ENCODE results near the gene JOSD1. TPM values are rescaled to one million over a fixed set of nuclear protein-coding genes. Genes with fewer than 3 reads are reported as not detected.

Gene JOSD1
- total RNA-seq, 1 donor from 2014 or later, result 40.6 TPM

DNA sequence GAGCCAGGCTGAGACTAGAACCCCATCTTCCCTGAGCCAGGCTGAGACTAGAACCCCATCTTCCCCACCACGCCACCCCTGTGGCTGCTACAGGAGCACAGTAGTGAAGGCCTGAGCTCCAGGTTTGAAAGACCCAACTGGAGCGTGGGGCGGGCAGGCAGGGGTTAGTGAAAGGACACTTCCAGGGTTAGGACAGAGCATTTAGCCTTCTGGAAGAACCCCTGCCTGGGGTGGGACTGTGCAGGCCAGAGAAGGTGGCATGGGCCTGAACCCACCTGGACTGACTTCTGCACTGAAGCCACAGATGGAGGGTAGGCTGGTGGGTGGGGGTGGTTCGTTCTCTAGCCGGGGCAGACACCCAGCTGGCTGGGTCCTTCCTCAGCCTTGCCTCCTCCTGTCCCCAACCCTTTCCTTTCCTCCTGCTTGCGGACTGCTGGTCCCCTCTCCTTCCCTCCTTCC, 31.0 kb upstream of the JOSD1 start:
- Mint-ChIP-seq H3K4me1 (ENCODE audit: low read depth) (peaks cover 3% of the 10 kb centered on the region), H3K36me3 (ENCODE audit: insufficient read depth) (peaks cover 10% of the 10 kb centered on the region), H3K4me3 (ENCODE audit: low read depth) (no peak overlapping the region), H3K9me3 (ENCODE audit: low read depth) (no peaks in the 10 kb centered on the region), H3K27ac (no peak overlapping the region), H3K27me3 (no peaks in the 10 kb centered on the region)
- DNase-seq (ENCODE audit: low spot score, unreplicated experiment), result no peak
- TF ChIP-seq, protein P1, sequence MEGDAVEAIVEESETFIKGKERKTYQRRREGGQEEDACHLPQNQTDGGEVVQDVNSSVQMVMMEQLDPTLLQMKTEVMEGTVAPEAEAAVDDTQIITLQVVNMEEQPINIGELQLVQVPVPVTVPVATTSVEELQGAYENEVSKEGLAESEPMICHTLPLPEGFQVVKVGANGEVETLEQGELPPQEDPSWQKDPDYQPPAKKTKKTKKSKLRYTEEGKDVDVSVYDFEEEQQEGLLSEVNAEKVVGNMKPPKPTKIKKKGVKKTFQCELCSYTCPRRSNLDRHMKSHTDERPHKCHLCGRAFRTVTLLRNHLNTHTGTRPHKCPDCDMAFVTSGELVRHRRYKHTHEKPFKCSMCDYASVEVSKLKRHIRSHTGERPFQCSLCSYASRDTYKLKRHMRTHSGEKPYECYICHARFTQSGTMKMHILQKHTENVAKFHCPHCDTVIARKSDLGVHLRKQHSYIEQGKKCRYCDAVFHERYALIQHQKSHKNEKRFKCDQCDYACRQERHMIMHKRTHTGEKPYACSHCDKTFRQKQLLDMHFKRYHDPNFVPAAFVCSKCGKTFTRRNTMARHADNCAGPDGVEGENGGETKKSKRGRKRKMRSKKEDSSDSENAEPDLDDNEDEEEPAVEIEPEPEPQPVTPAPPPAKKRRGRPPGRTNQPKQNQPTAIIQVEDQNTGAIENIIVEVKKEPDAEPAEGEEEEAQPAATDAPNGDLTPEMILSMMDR (IDR thresholded peaks at IDR 0.05; ENCODE audit: unreplicated experiment), result no peak

GRCh38 chr22:38730411-38730871, 29.7 kb upstream of the JOSD1 start:
- TF ChIP-seq, protein P1 (IDR thresholded peaks at IDR 0.05; ENCODE audit: unreplicated experiment), result no peak
- no peak for DNase-seq (ENCODE audit: low spot score, unreplicated experiment)
- Mint-ChIP-seq H3K36me3 (ENCODE audit: insufficient read depth) (peaks cover 11% of the 10 kb centered on the region), H3K4me1 (ENCODE audit: low read depth) (peaks cover 3% of the 10 kb centered on the region), H3K9me3 (ENCODE audit: low read depth) (no peaks in the 10 kb centered on the region), H3K4me3 (ENCODE audit: low read depth) (no peak overlapping the region), H3K27ac (no peak overlapping the region), H3K27me3 (no peaks in the 10 kb centered on the region)

DNA sequence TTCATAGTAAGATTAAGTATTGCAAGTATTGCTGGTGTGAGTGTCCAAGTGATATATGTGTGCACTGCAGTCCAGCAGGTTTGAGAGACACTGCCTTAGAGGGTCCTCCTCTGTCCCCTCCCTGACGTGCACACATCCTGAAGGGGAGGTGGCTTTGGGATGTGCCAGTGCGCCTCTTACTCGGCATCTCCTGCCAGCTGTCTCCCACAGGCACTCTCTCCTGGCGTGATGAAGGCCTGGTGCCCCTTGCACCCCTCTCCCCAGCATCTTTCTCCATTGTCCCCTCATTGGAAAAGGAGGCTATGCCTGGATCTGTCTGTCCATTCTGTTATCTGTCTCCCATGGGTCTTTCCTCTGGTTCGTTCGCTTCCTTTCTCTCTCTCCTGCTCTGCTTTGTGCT, 29.2 kb upstream of the JOSD1 start:
- no peak overlapping the region for H3K27ac Mint-ChIP-seq
- no peaks in the 10 kb centered on the region for H3K27me3 Mint-ChIP-seq
- no peak for DNase-seq (ENCODE audit: low spot score, unreplicated experiment)
- peaks cover 16% of the 10 kb centered on the region for H3K36me3 Mint-ChIP-seq (ENCODE audit: insufficient read depth)
- peaks cover 3% of the 10 kb centered on the region for H3K4me1 Mint-ChIP-seq (ENCODE audit: low read depth)
- no peaks in the 10 kb centered on the region for H3K9me3 Mint-ChIP-seq (ENCODE audit: low read depth)
- TF ChIP-seq, protein P1 (IDR thresholded peaks at IDR 0.05; ENCODE audit: unreplicated experiment), result no peak
- no peak overlapping the region for H3K4me3 Mint-ChIP-seq (ENCODE audit: low read depth)

GRCh38 chr22:38728871-38729796, 28.4 kb upstream of the JOSD1 start:
- Mint-ChIP-seq H3K27me3 (no peaks in the 10 kb centered on the region), H3K9me3 (ENCODE audit: low read depth) (no peaks in the 10 kb centered on the region), H3K36me3 (ENCODE audit: insufficient read depth) (peaks cover 17% of the 10 kb centered on the region), H3K27ac (no peak overlapping the region), H3K4me3 (ENCODE audit: low read depth) (no peak overlapping the region), H3K4me1 (ENCODE audit: low read depth) (peaks cover 3% of the 10 kb centered on the region)
- DNase-seq (ENCODE audit: low spot score, unreplicated experiment), result no peak
- TF ChIP-seq, protein P1 (IDR thresholded peaks at IDR 0.05; ENCODE audit: unreplicated experiment), result no peak

DNA sequence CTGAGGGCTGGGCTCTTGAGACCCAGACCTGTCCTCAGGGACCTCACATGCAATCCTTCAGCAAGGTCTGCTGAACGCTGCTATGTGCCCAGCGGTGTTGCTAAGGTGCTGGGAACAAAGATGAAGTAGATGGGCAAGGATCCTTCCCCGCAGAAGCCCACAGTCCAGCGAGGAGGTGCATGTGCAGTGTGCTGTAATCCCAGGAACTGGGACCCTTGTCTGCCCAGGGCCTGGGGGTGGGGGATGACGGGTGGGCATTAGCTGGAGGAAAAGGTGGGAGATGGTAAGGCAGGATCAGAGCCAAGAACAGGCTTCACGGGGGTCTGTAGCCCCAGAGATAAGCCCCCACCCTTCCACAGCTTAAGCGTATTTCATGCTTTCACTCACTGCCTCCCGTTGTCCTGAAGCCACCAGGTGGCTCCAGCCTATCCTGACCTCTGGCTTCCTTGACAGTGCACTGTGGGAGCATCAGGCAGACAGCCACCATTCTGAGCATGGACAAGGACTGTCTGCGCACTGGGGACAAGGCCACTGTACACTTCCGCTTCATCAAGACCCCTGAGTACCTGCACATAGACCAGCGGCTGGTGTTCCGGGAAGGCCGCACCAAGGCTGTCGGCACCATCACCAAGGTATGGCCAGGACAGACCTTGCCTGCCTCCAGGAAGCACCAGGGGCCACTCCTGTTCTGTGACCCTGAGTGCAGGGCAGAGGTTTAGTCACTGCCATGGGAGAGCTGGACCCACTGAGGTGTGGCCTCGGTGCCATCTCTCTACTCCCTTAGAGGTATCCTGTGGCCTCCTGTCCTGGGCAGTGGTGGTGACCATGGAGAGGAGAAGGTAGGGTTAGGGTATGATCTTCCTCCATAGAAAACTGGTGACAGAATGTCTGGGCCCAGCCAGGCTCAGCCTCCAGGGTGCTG, 27.0 kb upstream of the JOSD1 start:
- no peak overlapping the region for H3K4me3 Mint-ChIP-seq (ENCODE audit: low read depth)
- no peak for DNase-seq (ENCODE audit: low spot score, unreplicated experiment)
- no peaks in the 10 kb centered on the region for H3K9me3 Mint-ChIP-seq (ENCODE audit: low read depth)
- no peak overlapping the region for H3K27ac Mint-ChIP-seq
- no peaks in the 10 kb centered on the region for H3K4me1 Mint-ChIP-seq (ENCODE audit: low read depth)
- no peaks in the 10 kb centered on the region for H3K27me3 Mint-ChIP-seq
- TF ChIP-seq, protein P1 (IDR thresholded peaks at IDR 0.05; ENCODE audit: unreplicated experiment), result no peak
- peaks cover 18% of the 10 kb centered on the region for H3K36me3 Mint-ChIP-seq (ENCODE audit: insufficient read depth)
